Measurements from ENCODE around the gene SPAG5. TPM values are rescaled to one million over a fixed set of nuclear protein-coding genes. Genes with fewer than 3 reads are reported as not detected.

The SPAG5 gene
- total and polyA plus RNA-seq, 2 experiments from 2014 or later = 99.6 to 104 TPM

DNA sequence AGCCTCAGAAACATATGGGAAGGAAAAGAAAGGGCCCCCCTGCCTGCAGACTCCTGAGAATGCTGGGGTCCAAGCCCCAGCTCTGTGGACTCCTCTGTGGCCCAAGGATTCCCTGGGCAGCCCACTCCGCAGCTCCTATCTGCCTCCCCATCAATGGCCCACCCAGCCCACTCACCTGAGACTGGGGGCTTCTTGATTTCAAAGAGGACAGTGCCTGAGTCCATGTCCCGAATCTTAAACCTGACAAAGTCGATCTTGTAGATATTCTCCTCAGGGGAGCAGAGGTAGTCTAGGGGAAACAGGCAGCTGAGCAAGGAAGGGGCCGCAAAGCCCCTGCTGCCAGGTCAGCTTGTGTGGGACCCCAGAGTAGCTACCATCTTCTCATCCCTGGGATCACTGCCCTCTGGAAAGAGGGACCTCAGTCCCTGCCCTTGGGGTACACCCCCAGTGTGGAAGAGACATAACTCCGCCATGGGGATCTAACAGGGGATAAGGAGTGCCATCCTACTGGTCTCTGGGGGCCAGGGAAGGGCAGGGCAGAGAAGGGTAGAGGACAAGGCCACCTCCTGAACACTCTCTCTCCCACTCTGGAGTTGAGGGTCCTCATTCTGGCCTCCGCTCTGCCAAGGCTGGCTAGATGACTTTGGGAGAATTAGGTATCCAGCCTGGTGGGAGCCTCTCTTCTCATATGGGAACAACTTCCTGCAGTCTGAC, 50.3 kb downstream of the SPAG5 start:
- Histone ChIP-seq H3K4me2 (no peak overlapping the region), H3K9me2 (ENCODE audit: insufficient read depth) (no peaks in the 10 kb centered on the region), H4K20me1 (replicated peaks; ENCODE audit: insufficient read depth) (no peaks in the 10 kb centered on the region; the same call in 1 of the 2 replicates), H3K27ac (ENCODE audit: low read depth) (no peak overlapping the region), H3K36me3 (ENCODE audit: insufficient read depth) (no peaks in the 10 kb centered on the region), H3K4me1 (ENCODE audit: insufficient read depth) (peaks cover 24% of the 10 kb centered on the region), H3K79me2 (replicated peaks; ENCODE audit: insufficient read depth) (peaks cover 8% of the 10 kb centered on the region), H3K27me3 (ENCODE audit: insufficient read depth) (no peaks in the 10 kb centered on the region), H2AFZ (no peak overlapping the region), H3K4me3 (no peak overlapping the region), H3F3A (replicated peaks; ENCODE audit: low read depth) (no peaks in the 10 kb centered on the region)
- ATAC-seq (no peak), DNase-seq (ENCODE audit: low spot score) (no peak)
- Mint-ChIP-seq H3K27ac (no peak overlapping the region), H3K4me1 (peaks cover 38% of the 10 kb centered on the region), H3K36me3 (ENCODE audit: low read depth) (peaks cover 1% of the 10 kb centered on the region; the same call in 1 of the 3 replicates), H3K9me3 (no peaks in the 10 kb centered on the region; the same call in 2 of the 3 replicates), H3K27me3 (ENCODE audit: insufficient read depth, low read depth, poor library complexity) (peaks cover 21% of the 10 kb centered on the region), H3K4me3 (no peak overlapping the region)
- no peak for TF ChIP-seq JUNB (IDR thresholded peaks at IDR 0.05; ENCODE audit: unreplicated experiment)
- TF ChIP-seq, protein P1, sequence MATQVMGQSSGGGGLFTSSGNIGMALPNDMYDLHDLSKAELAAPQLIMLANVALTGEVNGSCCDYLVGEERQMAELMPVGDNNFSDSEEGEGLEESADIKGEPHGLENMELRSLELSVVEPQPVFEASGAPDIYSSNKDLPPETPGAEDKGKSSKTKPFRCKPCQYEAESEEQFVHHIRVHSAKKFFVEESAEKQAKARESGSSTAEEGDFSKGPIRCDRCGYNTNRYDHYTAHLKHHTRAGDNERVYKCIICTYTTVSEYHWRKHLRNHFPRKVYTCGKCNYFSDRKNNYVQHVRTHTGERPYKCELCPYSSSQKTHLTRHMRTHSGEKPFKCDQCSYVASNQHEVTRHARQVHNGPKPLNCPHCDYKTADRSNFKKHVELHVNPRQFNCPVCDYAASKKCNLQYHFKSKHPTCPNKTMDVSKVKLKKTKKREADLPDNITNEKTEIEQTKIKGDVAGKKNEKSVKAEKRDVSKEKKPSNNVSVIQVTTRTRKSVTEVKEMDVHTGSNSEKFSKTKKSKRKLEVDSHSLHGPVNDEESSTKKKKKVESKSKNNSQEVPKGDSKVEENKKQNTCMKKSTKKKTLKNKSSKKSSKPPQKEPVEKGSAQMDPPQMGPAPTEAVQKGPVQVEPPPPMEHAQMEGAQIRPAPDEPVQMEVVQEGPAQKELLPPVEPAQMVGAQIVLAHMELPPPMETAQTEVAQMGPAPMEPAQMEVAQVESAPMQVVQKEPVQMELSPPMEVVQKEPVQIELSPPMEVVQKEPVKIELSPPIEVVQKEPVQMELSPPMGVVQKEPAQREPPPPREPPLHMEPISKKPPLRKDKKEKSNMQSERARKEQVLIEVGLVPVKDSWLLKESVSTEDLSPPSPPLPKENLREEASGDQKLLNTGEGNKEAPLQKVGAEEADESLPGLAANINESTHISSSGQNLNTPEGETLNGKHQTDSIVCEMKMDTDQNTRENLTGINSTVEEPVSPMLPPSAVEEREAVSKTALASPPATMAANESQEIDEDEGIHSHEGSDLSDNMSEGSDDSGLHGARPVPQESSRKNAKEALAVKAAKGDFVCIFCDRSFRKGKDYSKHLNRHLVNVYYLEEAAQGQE (IDR thresholded peaks at IDR 0.05; ENCODE audit: unreplicated experiment) = no peak
- TF ChIP-seq NANOG (IDR thresholded peaks at IDR 0.05; ENCODE audit: borderline replicate concordance) = no peak
- no peak for TF ChIP-seq STAT1 (IDR thresholded peaks at IDR 0.05; ENCODE audit: unreplicated experiment)
- no peak for TF ChIP-seq ZNF114 (CRISPR knock-in tag; IDR thresholded peaks at IDR 0.05)
- TF ChIP-seq ZNF331 (CRISPR knock-in tag; IDR thresholded peaks at IDR 0.05; ENCODE audit: low read depth) = no peak
- TF ChIP-seq, protein P2, sequence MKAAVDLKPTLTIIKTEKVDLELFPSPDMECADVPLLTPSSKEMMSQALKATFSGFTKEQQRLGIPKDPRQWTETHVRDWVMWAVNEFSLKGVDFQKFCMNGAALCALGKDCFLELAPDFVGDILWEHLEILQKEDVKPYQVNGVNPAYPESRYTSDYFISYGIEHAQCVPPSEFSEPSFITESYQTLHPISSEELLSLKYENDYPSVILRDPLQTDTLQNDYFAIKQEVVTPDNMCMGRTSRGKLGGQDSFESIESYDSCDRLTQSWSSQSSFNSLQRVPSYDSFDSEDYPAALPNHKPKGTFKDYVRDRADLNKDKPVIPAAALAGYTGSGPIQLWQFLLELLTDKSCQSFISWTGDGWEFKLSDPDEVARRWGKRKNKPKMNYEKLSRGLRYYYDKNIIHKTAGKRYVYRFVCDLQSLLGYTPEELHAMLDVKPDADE (IDR thresholded peaks at IDR 0.05) = no peak
- TF ChIP-seq CREB1 (CRISPR knock-in tag; IDR thresholded peaks at IDR 0.05; ENCODE audit: low read depth) = no peak
- TF ChIP-seq CTCF (conservative IDR thresholded peaks at IDR 0.05; ENCODE audit: low read depth in 2 of 2) = no peak; a peak in 1 of 4 replicates
- no peak for TF ChIP-seq POLR2AphosphoS5 (IDR thresholded peaks at IDR 0.05; ENCODE audit: low read depth)
- no peak for TF ChIP-seq EZH2phosphoT487 (IDR thresholded peaks at IDR 0.05; ENCODE audit: unreplicated experiment)
- no peak for TF ChIP-seq ZNF462 (CRISPR knock-in tag; IDR thresholded peaks at IDR 0.05)
- TF ChIP-seq EZH2 (IDR thresholded peaks at IDR 0.05; ENCODE audit: low read depth, unreplicated experiment) = no peak

All from GM23338 (cell line).